ENCODE data around the gene DSCAML1.

DNA sequence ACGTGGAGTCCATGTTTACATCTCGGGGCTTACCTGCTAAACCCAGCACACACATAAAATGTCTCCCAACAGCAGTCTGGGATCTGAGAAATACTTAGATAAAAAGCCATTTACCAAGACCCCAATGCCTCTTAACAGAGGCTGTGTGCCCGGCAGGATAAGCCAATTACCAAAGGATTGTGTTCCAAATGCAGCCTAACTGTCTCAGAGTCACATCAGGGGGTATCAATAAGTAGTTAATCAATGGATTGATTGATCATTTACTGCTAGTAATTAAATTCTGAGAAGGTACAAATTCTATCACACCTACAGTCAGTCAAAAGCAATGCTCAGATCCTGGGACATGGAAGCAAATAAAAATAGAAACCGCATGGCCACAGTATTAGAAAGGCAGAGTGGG lies 125.6 kb downstream of the DSCAML1 start:
- no peak for TF ChIP-seq EP300 (IDR thresholded peaks at IDR 0.05; ENCODE audit: low read depth)
- TF ChIP-seq, protein P1, sequence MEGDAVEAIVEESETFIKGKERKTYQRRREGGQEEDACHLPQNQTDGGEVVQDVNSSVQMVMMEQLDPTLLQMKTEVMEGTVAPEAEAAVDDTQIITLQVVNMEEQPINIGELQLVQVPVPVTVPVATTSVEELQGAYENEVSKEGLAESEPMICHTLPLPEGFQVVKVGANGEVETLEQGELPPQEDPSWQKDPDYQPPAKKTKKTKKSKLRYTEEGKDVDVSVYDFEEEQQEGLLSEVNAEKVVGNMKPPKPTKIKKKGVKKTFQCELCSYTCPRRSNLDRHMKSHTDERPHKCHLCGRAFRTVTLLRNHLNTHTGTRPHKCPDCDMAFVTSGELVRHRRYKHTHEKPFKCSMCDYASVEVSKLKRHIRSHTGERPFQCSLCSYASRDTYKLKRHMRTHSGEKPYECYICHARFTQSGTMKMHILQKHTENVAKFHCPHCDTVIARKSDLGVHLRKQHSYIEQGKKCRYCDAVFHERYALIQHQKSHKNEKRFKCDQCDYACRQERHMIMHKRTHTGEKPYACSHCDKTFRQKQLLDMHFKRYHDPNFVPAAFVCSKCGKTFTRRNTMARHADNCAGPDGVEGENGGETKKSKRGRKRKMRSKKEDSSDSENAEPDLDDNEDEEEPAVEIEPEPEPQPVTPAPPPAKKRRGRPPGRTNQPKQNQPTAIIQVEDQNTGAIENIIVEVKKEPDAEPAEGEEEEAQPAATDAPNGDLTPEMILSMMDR (IDR thresholded peaks at IDR 0.05), result no peak
